Activated CD4-positive, alpha-beta T cell treated with anti-CD3 and anti-CD28 coated beads for 4 hours (primary cell): ENCODE results near the gene CMTM4.
"Not testable (repeated sequence)": the region's sequence is repeated elsewhere in the genome, so short reads cannot be mapped to it uniquely, and the experiment has no call there.

Experiments used
- DNase-seq, 2 donors: peaks; one replicate each; pipeline ENCODE4 v3.0.0-alpha.2; 2020

Gene CMTM4

DNA sequence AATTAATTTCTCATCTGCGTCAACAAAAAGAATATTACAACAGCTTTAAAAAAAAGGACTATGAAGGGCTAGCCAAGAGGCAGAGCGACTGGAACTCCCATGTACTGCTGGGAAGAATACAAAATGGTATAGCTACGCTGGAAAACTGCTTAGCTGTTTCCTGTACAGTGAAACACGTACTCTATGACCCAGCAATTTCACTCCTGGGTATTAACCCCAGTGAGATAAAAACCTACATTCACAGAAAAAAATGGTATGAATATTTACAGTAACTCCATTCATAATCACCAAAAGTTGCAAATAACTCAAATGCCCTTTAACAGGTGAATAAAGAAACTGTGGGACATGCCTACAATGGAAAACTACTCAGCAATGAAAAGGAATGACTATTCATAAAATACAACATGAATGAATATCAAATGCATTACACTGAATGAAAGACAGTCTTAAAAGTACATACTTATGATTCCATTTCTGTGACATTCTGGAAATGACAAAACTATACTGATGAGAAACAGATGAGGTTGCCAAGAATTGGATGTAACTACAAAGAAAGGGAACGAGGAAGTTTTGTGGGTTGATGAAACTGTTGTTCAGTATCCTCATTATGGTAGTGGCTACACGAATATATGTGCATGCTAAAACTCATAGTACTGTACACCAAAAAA, 27.6 kb downstream of the CMTM4 start:
- DNase-seq: no peak

DNA sequence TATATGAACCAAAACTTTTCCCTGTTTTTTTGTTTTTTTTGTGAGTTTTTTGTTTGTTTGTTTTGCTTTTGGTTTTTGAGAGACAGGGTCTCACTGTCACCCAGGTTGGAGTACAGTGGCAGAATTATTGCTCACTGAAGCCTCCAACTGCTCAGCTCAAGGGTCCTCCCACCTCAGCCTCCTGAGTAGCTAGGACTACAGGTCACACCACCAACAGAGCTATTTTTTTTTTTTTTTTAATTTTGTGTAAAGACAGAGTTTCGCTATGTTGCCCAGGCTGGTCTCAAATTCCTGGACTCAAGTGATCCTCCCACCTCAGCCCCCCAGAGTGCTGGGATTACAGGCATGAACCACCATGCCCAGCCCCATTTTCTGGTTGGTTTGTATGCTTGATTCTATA, 28.6 kb downstream of the CMTM4 start:
- DNase-seq: no peak

DNA sequence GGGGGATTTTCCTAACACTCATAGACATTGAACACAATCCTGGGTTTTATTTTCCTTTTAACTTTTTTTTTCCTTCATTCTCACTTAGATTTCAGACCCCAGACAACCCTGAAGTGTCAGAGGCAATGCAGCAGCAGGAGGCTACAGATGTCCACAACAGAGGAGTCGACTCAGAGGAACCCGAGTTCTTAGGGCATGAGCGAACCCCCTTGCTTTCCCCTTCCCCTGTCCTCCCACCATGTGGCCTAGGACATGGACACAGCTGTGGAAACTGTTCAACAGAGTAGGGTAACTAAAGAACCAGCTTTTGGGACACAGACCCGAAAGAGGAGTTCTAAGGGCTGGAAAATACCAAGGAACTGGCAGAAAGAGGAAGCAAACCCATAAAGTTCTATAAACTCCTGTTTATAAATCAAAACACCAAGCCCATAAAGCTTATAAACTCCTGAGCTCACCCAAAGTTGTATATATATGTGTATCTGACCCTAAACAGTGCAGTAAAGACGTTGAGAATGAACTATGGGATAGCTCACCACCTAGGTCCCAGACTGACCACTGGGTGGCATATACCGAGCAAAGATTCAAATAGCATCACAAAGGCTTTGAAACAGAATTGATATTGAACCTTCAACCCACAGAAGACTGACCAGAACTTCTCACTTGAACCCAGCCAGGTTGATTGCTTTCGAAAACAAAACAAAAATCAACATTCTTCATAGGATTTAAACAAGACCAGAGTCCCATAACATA, 33.9 kb downstream of the CMTM4 start:
- DNase-seq: no peak

DNA sequence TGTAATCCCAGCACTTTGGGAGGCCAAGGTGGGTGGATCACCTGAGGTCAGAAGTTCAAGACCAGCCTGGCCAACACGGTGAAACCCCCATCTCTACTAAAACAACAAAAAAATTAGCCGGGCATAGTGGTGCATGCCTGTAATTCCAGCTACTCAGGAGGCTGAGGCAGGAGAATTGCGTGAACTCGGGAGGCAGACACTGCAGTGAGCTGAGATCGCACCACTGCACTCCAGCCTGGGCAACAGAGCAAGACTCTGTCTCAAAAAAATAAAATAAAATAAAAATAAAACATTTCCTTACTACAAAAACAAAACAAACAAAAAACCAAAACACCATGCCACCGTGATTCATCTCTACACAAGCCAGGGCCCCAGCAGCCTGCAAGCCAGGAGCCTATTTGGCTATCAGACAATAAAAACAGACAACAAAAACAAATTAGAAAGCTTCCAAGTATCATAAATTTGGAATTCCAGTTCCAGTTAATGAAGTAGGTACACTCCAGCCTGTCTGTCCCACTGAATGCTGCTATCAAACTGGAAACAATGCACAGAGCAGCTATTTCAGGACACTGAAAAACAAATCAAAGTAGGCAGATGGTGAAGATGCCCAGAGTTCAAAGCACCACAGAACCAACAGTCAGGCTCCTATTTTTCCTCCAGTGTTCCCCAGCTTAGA, 34.7 kb downstream of the CMTM4 start:
- DNase-seq: not testable (repeated sequence)

DNA sequence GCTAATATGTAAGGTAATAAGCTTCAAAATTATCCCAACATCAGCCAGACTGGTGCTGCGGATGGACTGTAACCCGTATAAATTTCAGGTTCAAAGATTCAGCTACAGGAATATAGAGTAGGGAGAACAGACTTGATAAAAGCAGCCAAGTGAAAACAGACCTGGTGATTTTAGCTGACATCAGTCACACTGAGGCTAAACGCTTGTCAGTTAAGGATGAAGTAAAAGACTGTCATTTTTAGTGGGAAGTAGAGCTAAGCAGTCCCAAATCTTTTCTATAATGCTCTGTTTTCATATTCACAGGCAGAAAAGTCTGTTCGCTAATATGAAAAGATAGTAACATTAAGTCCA, 35.4 kb downstream of the CMTM4 start:
- no peak for DNase-seq

DNA sequence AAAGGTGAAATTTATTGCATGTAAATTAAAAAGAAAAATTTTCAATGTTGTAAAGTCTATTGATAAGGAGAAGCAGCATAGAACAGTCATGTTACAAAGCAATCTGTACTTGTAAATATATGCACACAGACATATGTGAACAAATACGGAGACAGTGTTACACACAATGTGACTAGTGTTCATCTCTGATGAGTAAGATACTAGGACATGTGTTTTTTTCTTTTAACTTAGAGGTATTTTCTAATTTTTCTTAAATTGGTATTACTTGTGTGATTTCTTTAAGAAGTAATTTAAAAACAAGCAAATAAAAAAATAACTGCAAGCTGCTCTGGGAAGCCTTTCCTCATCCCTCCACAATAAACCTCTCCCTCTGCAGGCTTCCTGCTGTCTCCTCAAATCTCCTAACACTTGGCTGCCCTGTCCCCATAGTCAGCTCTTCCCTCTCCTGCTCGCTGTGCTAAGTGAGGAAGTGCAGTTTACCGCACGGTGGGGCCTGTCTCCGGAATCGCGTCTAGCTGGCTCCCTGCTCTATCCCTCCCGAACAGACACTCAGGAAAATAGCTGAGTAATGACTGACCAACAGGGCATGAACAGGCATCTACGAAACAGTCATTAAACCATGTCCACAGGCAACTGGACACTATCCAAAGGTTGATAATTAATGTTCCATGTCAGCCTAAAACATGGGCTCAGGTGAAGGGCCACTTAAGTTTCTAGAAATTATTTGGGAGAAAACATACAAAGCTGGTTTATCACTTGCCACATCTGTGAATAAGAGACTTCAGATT, 35.9 kb downstream of the CMTM4 start:
- no peak for DNase-seq

DNA sequence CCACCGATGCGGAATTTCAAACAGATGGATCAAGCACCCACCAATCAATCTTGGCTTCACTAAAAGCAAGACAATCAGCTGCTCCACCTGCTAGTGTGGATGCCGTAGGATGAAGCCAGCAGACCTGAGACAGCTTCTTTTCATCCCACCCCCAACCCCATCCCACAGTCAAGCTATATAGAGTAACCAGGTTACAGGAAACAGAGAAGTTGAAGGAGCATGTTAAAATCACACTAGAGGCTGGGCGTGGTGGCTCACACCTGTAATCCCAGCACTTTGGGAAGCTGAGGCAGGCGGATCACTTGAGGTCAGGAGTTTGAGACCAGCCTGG, 37.7 kb downstream of the CMTM4 start:
- DNase-seq: no peak

- no peak for DNase-seq
Measured at GRCh38 chr16:66658143-66658859, 38.2 kb downstream of the CMTM4 start.

GRCh38 chr16:66656547-66656946, 40.0 kb downstream of the CMTM4 start:
- DNase-seq: no peak

- no peak for DNase-seq
Measured at GRCh38 chr16:66653581-66654350, 42.8 kb downstream of the CMTM4 start.

- DNase-seq: no peak
Measured at GRCh38 chr16:66652661-66653360, 43.7 kb downstream of the CMTM4 start.

GRCh38 chr16:66651965-66652364, 44.6 kb downstream of the CMTM4 start:
- DNase-seq: no peak

DNA sequence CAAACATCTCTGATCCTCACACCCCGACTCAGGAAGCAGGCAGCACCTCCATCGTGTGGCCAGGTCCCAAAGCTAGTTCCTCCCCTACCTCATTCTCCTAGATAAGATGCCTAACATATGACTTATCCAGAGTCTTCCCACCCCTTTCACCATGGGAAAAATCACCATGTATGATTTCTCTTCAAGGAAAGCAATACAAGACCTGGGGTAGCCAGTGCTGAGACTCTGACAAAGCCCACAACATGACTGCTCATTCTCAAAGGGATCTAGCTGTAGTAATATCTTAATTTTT, 45.1 kb downstream of the CMTM4 start:
- DNase-seq: no peak

GRCh38 chr16:66650707-66651473, 45.7 kb downstream of the CMTM4 start:
- DNase-seq: peak; percentile 71 to 81

- no peak for DNase-seq
Measured at GRCh38 chr16:66649636-66650205, 46.8 kb downstream of the CMTM4 start.

- no peak for DNase-seq
Measured at GRCh38 chr16:66649167-66649566, 47.4 kb downstream of the CMTM4 start.

DNA sequence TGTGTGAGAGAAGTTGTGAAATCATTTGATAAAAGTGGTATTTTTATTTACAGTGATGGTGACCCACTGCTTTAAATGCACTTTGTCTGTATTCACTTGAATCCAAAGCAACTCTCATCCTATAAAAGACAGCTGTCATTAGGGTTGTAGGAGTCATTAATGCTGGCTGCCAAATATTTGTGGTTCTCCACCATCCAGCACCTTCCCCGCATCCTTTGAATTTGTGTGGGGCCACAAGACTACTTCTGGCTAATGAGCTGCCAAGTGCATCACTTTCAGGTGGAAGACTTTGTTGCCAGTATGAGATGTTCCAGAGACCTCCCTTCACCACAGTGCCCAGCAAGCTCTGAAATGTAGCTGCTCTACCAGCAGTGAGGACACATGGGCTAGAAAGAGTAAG, 48.7 kb downstream of the CMTM4 start:
- no peak for DNase-seq

DNA sequence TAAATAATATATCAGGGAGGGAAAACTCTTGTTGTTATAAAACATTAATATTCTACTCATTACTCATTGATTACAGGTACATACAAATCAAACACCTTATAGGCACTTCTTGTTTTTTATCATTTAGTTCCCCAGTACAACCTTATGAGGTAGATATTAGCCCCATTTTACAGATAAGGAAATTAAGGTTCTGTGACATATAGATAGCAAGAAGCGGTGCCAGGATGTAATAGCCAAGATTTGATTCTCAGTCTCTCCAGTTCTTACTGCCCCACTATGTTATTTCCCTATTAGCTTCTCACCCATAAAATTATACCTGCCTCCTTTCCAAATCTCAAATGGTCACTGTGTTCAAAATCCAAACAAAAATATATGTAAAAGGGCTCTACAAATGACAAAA, 55.2 kb downstream of the CMTM4 start:
- DNase-seq: no peak

GRCh38 chr16:66640724-66641314, 55.7 kb downstream of the CMTM4 start:
- DNase-seq: no peak
